NOMO-1 treated with DMSO at 0.1 percent for 48 hours (cell line): Measurements from ENCODE around the gene TOPAZ1.

Experiments used
- DNase-seq: peaks from one replicate; lab custom pipeline; 2025; ENCODE audit not compliant: unreplicated experiment; lab: John Stamatoyannopoulos, UW

The TOPAZ1 gene

GRCh38 chr3:44242721-44243120, 1.0 kb downstream of the TOPAZ1 start:
- DNase-seq: no peak

DNA sequence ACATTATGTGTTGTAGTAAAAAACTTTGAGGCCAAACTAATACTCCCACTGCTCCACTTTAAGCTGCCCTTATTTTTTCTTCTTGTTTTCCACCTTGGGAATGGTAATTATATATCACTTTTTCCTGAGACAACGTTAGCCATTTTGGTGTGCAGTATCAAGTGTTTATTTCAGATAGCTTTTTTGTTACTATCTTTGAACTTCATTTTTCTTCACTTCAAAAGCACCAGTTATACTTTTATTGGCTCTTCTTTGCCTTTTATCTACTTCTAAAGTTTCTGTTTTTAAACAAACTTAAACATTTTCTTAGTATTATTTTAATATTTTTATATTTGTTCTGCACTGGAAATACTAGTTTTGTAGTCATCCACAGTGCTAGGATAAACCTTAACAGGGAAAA, 6.5 kb downstream of the TOPAZ1 start:
- DNase-seq: no peak

DNA sequence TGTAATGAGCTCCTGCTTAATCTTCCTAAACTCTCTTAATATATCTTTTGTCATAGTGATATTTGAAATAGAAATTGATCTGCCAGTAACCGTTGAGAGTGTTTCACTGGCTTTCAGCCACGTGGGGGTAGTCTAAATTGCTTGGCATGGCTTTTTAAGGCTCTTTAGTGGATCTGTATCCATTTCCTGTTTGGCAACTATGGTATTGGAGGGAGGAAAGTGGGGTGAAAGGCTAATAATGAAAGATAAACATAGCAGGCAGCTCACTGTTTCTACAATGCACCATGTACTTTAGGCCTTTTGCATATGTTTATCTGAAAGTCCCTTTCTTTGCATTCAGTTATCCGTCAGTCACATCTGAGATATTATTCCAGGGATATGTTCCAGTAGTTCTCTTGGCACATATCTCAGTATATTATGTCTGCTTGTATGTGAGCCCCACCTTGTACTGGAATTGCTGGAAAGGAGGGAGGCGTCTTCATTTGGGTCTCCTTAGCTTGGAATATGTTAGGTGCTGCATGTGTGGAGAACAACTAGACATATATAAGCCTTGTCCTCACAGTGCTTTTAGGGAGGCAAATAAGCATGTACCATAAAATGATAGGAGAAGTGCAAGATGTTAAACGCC, 10.8 kb downstream of the TOPAZ1 start:
- DNase-seq: no peak

DNA sequence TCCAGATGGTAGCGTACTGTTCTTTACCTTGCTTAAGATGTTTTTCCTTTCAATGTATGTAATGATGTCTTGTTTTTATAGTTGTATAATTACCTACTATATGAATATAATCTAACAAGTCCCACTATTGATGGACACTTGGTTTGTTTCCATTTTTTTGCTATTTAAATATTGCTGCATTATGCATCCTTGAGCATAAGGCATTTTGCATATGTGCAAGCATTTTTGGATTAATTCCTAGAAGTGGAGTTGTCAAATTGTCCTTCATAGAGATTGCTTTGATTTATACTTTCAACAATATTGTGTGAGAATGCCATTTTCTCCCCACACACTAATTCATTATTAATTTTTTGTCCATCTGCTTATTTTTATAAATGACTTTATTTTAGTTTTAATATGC, 17.7 kb downstream of the TOPAZ1 start:
- DNase-seq: no peak

DNA sequence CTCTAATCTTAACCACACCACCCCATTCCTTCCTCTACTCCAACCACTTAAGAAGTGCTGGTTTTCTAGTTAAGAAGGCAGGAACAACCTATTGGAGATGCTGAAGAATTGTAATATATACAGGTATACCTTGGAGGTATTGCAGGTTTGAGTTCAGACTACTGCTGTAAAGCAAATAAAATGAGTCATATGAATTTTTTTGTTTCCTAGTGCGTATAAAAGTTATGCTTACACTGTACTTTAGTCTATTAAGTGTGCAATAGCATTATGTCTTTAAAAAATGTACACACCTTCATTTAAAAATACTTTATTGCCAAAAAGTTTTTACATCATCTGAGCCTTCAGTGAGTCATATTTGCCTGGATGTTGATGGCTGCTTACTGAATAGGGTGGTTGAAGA, 22.5 kb downstream of the TOPAZ1 start:
- no peak for DNase-seq

GRCh38 chr3:44265815-44266214, 24.1 kb downstream of the TOPAZ1 start:
- DNase-seq: no peak

DNA sequence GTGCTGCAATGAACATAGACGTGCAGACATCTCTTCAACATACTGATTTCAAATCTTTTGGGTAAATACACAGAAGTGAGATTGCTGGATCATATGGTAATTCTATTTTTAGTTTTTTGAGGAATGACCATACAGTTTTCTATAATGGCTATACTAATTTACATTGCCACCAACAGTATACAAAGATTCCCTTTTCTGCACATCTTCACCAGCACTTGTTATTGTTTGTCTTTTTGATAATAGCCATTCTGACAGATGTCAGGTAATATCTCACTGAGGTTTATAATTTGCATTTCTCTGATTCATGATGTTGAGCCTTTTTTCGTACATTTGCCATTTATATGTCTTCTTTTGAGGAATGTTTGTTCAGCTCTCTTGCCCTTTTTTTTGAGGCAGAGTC, 30.5 kb downstream of the TOPAZ1 start:
- no peak for DNase-seq

DNA sequence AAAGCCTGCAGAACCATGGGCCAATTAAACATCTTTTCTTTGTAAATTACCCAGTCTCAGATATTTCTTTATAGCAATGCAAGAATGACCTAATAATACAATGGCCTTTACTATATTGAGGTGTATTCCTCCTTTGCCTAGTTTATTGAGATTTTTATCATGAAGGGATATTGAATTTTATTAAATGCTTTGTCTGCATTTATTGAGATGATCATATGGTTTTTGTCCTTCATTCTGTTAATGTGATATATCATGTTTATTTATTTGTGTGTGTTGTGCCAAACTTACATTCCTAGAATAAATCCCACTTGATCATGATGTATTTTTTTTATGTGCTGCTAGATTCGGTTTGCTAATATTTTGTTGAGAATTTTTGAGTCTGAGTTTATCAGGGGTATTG, 36.2 kb downstream of the TOPAZ1 start:
- DNase-seq: no peak

GRCh38 chr3:44280077-44280476, 38.4 kb downstream of the TOPAZ1 start:
- no peak for DNase-seq

GRCh38 chr3:44280631-44281030, 38.9 kb downstream of the TOPAZ1 start:
- no peak for DNase-seq

- DNase-seq: no peak
Measured at GRCh38 chr3:44284949-44285348, 43.3 kb downstream of the TOPAZ1 start.

DNA sequence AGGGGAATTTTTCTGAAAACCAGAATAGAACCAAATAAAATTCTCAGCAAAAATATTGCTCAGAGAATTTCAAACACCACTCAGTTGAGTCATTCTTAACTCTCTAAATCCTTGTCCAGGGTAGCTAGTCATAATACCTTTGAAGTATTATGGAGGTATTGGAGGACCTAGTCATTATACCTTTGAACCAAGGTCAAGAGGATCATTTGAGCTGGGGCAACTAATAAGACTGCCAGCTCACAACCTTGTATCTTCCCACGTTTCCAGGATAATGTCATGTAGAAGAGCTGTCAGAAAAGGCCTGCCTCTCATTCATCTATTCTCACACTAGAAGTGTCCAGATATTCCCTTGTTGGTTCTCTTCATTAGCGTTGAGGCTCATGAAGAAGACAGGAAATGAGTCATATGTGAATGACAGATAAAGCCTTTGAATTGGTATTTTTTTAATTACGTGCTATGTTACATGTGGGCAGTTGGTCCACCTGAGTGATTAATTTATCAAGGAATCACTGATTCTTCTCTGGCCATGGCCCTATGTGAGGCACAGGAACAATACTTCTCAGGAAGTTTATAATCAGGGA, 48.3 kb downstream of the TOPAZ1 start:
- no peak for DNase-seq

GRCh38 chr3:44292276-44292675, 50.6 kb downstream of the TOPAZ1 start:
- no peak for DNase-seq

DNA sequence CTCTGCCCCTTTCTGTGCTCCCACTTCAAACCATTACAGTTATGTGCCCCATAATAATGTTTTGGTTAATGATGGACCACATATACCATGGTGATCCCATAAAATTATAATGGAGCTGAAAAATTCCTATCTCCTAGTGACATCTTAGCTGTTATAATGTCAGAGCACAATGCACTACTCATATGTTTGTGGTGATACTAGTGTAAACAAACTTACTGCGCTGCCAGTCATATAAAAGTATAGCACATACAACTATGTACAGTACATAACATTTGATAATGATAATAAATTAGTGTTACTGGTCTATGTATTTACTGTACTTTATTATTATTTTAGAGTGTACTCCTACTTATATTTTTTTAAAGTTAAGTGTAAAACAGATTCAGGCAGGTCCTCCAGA, 51.3 kb downstream of the TOPAZ1 start:
- no peak for DNase-seq

- DNase-seq: no peak
Measured at GRCh38 chr3:44297255-44297654, 55.6 kb downstream of the TOPAZ1 start.

- no peak for DNase-seq
Measured at GRCh38 chr3:44301746-44302145, 60.1 kb downstream of the TOPAZ1 start.

GRCh38 chr3:44309500-44309899, 67.8 kb downstream of the TOPAZ1 start:
- no peak for DNase-seq

DNA sequence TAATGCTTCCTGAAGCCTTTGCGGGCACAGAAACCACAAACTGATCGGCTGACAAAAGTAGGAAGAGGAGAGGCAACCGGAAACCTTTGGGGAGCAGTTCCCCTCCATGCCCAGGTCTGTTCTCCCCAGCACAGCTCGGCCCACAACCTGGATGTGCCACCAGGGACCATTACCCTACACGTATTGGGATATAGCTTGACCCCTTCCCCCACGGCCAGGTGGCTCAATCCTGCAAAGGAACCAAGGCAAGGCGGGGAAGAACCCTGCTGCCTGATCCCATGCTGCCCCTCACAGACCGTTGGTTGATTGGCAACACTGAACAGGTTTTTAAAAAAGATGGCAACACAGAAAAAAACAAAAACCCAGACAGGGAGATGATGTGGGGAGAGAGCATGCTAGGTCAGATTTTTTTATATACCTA, 77.2 kb downstream of the TOPAZ1 start:
- peak; percentile 23 for DNase-seq

GRCh38 chr3:44321335-44321734, 79.6 kb downstream of the TOPAZ1 start:
- DNase-seq: no peak

DNA sequence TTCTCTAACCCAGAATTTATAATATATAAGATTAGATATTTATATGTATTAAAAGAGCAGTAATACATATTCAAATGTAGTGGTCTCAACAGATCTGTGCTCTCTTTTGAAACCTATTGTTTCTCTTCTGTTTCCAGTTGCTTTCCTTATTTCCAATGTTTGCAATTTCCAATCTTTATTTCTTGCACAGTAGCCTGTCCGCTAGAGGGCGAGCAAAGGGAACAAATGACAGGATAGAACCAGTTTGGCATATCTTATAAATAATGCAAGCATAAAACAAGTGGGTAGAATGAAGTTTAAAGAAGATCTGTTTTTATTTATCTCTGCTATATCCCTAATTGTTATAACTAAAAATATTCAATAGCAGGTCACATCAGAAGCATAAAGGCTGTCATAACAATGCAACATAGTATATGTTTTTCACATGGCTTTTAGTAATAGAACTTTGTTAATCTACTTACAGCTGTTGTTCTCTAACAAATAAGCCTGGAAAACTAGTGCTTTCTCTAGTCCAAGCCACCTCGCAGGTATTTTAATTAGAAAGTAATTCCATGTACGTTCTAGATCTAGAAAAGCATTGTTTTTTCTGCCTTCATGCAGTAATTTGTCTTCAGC, 81.8 kb downstream of the TOPAZ1 start:
- DNase-seq: peak; percentile 52

- DNase-seq: no peak
Measured at GRCh38 chr3:44324584-44324983, 82.9 kb downstream of the TOPAZ1 start.

GRCh38 chr3:44326019-44326418, 84.3 kb downstream of the TOPAZ1 start:
- no peak for DNase-seq

DNA sequence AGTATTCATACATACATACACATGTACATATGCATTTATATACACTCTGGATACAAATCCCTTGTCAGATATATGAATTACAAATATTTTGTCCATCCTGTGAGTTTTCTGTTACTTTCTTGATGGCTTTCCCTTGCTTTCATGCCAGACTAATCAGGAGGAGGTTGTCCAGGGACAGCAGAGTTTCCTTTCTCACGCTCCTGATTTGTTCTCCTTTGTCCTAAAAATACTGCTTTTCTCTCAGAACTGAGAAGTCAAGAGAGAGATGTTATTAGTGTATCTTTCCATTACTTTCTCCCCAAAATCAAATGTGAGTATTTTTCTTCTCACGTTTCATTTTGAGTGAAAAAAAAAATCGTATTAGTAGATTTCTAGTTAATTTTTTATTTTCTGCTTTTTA, 84.8 kb downstream of the TOPAZ1 start:
- no peak for DNase-seq
